ENCODE results near the gene F8A2. TPM values are rescaled to one million over a fixed set of nuclear protein-coding genes. Genes with fewer than 3 reads are reported as not detected.
"Not testable (repeated sequence)": the region's sequence is repeated elsewhere in the genome, so short reads cannot be mapped to it uniquely, and the experiment has no call there.

Gene F8A2
- total and polyA plus RNA-seq, 11 donors = not detected

GRCh38 chrX:155379802-155380201 is 2.1 kb upstream of the F8A2 start:
- H3K36me3 ChIP-seq; H3K27me3 ChIP-seq; H3K4me3 ChIP-seq; H3K9me3 ChIP-seq; DNase-seq; ATAC-seq; H3K27ac ChIP-seq; H3K4me1 ChIP-seq; intact Hi-C loops (cut with DNase I): not testable (repeated sequence)
- WGBS, 4 donors = no CpG with 5 or more reads among the region's 7 CpGs

DNA sequence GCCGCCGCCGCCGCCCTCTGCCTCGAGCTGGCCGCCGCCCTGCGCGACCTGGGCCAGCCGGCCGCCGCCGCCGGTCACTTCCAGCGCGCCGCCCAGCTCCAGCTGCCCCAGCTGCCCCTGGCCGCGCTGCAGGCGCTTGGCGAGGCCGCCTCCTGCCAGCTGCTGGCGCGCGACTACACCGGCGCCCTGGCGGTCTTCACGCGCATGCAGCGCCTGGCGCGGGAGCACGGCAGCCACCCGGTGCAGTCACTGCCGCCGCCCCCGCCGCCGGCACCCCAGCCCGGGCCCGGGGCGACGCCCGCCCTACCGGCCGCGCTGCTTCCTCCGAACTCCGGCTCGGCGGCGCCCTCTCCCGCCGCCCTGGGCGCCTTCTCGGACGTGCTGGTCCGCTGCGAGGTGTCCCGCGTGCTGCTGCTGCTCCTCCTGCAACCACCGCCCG is 653 bp downstream of the F8A2 start:
- no CpG with 5 or more reads among the region's 64 CpGs for WGBS, 4 donors
- H3K9me3 ChIP-seq; H3K36me3 ChIP-seq; H3K27me3 ChIP-seq; DNase-seq; H3K4me1 ChIP-seq; intact Hi-C loops (cut with DNase I); H3K4me3 ChIP-seq; H3K27ac ChIP-seq: not testable (repeated sequence)
- ATAC-seq = peak; percentile 42 to 82 (median 63)

DNA sequence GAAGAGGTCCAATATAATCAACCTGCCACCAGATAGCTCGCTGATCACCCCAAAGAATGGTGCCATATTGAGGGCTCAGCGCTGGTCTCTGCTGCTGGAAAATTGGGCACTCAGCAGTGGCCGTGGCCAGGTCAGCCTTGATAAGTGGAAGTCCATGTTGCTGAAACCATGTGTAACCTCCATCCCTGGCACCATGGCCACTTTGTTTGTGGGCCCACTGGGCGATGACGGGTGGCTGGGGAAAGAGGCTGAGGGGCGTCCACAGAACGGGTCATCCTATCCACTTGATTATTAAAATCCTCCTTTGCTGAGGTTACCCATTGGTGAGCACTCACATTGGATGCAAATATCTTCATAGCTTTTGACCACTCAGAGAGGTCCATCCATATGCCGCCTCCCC is 7.7 kb downstream of the F8A2 start:
- DNase-seq = no peak
- 85 to 99% (median 92%) methylated on average over 7 to 8 of the region's 8 CpGs for WGBS, 4 donors
- H3K36me3 ChIP-seq = no peaks in the 10 kb centered on the region
- no peaks in the 10 kb centered on the region for H3K4me1 ChIP-seq
- no peak overlapping the region for H3K4me3 ChIP-seq
- no peak for TF ChIP-seq POLR2A (IDR thresholded peaks at IDR 0.05)
- TF ChIP-seq, protein P1, sequence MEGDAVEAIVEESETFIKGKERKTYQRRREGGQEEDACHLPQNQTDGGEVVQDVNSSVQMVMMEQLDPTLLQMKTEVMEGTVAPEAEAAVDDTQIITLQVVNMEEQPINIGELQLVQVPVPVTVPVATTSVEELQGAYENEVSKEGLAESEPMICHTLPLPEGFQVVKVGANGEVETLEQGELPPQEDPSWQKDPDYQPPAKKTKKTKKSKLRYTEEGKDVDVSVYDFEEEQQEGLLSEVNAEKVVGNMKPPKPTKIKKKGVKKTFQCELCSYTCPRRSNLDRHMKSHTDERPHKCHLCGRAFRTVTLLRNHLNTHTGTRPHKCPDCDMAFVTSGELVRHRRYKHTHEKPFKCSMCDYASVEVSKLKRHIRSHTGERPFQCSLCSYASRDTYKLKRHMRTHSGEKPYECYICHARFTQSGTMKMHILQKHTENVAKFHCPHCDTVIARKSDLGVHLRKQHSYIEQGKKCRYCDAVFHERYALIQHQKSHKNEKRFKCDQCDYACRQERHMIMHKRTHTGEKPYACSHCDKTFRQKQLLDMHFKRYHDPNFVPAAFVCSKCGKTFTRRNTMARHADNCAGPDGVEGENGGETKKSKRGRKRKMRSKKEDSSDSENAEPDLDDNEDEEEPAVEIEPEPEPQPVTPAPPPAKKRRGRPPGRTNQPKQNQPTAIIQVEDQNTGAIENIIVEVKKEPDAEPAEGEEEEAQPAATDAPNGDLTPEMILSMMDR (IDR thresholded peaks at IDR 0.05) = no peak
- peaks cover 0 to 7% (median 0%) of the 10 kb centered on the region in 12 donors for H3K9me3 ChIP-seq
- no peak for ATAC-seq
- intact Hi-C loops (cut with DNase I) = no loop called here
- no peak overlapping the region for H3K27ac ChIP-seq
- no peaks in the 10 kb centered on the region for H3K27me3 ChIP-seq

GRCh38 chrX:155394747-155395276 is 12.9 kb downstream of the F8A2 start:
- ATAC-seq; H3K27ac ChIP-seq; H3K4me1 ChIP-seq; H3K4me3 ChIP-seq; H3K27me3 ChIP-seq; intact Hi-C loops (cut with DNase I); H3K36me3 ChIP-seq; DNase-seq: not testable (repeated sequence)
- H3K9me3 ChIP-seq = peaks cover 0 to 23% (median 0%) of the 10 kb centered on the region in 12 donors
- 86 to 93% (median 90%) methylated on average over 7 of the region's 7 CpGs for WGBS, 4 donors

DNA sequence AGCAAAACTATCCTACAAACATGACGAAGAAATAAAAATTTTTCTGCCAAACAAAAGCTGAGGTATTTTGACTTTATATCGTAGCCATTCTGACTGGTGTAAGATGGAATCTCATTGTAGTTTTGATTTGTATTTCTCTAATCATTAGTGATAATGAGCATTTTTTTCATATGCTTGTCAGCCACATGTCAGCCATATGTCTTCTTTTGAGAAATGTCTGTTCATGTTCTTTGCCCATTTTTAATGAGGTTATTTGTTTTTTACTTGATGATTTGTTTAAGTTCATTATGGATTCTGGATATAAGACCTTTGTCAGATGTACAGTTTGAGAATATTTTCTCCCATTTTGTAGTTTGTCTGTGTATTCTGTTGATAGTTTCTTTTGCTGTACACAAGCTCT is 24.5 kb downstream of the F8A2 start:
- TF ChIP-seq, protein P1 (IDR thresholded peaks at IDR 0.05) = no peak
- no peak for TF ChIP-seq POLR2A (IDR thresholded peaks at IDR 0.05)
- DNase-seq (no peak), ATAC-seq (no peak)
- Histone ChIP-seq H3K4me1 (no peaks in the 10 kb centered on the region), H3K36me3 (no peaks in the 10 kb centered on the region), H3K27me3 (no peaks in the 10 kb centered on the region), H3K4me3 (no peak overlapping the region), H3K27ac (no peak overlapping the region), H3K9me3 (peaks cover 0 to 21% (median 5%) of the 10 kb centered on the region in 12 donors)
- WGBS, 4 donors = 69 to 96% (median 78%) methylated on average over 2 of the region's 2 CpGs
- intact Hi-C loops (cut with DNase I) = no loop called here

DNA sequence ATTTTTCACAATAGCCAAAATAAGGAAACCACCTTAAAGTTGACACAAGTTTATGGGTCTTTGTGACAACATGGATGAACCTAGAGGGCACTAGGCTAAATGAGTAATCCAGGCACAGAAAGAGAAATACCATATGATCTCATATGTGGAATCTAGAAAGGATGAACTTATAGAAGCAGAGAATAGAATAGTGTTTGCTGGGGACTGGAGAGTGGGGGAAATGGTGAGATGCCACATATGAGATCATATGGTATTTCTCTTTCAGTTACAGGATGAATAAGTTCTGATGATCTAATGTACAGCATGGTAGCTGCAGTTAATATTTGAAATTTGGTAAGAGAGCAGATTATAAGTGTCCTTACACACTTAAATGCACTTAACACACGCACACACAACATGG is 35.9 kb downstream of the F8A2 start:
- ATAC-seq (no peak), DNase-seq (no peak)
- H3K4me1 ChIP-seq = no peaks in the 10 kb centered on the region
- no peaks in the 10 kb centered on the region for H3K36me3 ChIP-seq
- H3K4me3 ChIP-seq = no peak overlapping the region
- TF ChIP-seq, protein P1 (IDR thresholded peaks at IDR 0.05) = no peak
- no peak for TF ChIP-seq POLR2A (IDR thresholded peaks at IDR 0.05)
- no peak overlapping the region for H3K27ac ChIP-seq
- intact Hi-C loops (cut with DNase I) = no loop called here
- H3K9me3 ChIP-seq = no peaks in the 10 kb centered on the region
- no peaks in the 10 kb centered on the region for H3K27me3 ChIP-seq
- 55 to 97% (median 77%) methylated on average over 1 of the region's 1 CpG for WGBS, 4 donors
